PC-9 (cell line): ENCODE measurements around the gene CFAP92. TPM values are rescaled to one million over a fixed set of nuclear protein-coding genes. Genes with fewer than 3 reads are reported as not detected.

Source experiments
- BruUV-seq: library from RNA; stranded (reverse); fragments of 400-500 nt; replicated peaks from 2 replicates; lab custom pipeline; 2021; lab: Mats Ljungman, UMichigan
- CTCF ChIA-PET: fragments of 300-600 bp; sonication (Branson Sonifier 250); formaldehyde crosslinking; loops from one replicate; lab custom pipeline; 2022; ENCODE audit warnings: antibody characterized with exemption; lab: Charles Lee
- POLR2A ChIA-PET: fragments of 300-600 bp; sonication (Branson Sonifier 250); formaldehyde crosslinking; loops from one replicate; lab custom pipeline; 2022; ENCODE audit warnings: antibody characterized with exemption; ENCODE audit not compliant: unreplicated experiment; lab: Charles Lee
- DNase-seq, 2 experiments: peaks; one replicate each; pipeline versions ENCODE4 v3.0.0 to v3.0.0-alpha.2; 2015 to 2022; ENCODE audit warnings: mixed read lengths in 1 of 2
- H2AFZ ChIP-seq: fragments of 200-600 bp; sonication (generic); 2 replicates; pipeline ENCODE4 v1.8.1; 2017; ENCODE audit warnings: antibody characterized with exemption
- H3F3A ChIP-seq: fragments of 200-600 bp; sonication (generic); 2 replicates; pipeline ENCODE4 v1.8.1; 2017; ENCODE audit warnings: antibody characterized with exemption, mild to moderate bottlenecking, low read depth; ENCODE audit not compliant: insufficient read depth
- H3K27ac ChIP-seq: fragments of 200-600 bp; sonication (generic); 2 replicates; pipeline ENCODE4 v1.6.1; 2016; ENCODE audit warnings: mixed run types
- H3K27me3 ChIP-seq: fragments of 200-600 bp; sonication (generic); 2 replicates; pipeline ENCODE4 v1.6.1; 2016; ENCODE audit warnings: low read depth, mixed run types; ENCODE audit not compliant: insufficient read depth
- H3K36me3 ChIP-seq: fragments of 200-600 bp; sonication (generic); 2 replicates; pipeline ENCODE4 v1.6.1; 2016; ENCODE audit warnings: low read depth, mixed run types
- H3K4me1 ChIP-seq: fragments of 200-600 bp; sonication (generic); replicated peaks from 2 replicates; pipeline ENCODE4 v1.6.1; 2016; ENCODE audit warnings: mixed run types; ENCODE audit not compliant: insufficient read depth
- H3K4me2 ChIP-seq: fragments of 200-600 bp; sonication (generic); 2 replicates; pipeline ENCODE4 v1.6.1; 2017; ENCODE audit warnings: mixed run types
- H3K4me3 ChIP-seq: fragments of 200-600 bp; sonication (generic); 2 replicates; pipeline ENCODE4 v1.6.1; 2016; ENCODE audit warnings: mixed run types
- H3K79me2 ChIP-seq: fragments of 200-600 bp; sonication (generic); 2 replicates; pipeline ENCODE4 v1.6.1; 2017; ENCODE audit warnings: low read depth, mixed run types
- H3K9me2 ChIP-seq: fragments of 200-600 bp; sonication (generic); 2 replicates; pipeline ENCODE4 v1.8.1; 2017; ENCODE audit warnings: mild to moderate bottlenecking; ENCODE audit not compliant: insufficient read depth
- H3K9me3 ChIP-seq: fragments of 200-600 bp; sonication (generic); 2 replicates; pipeline ENCODE4 v1.8.1; 2016; ENCODE audit warnings: low read depth; ENCODE audit not compliant: insufficient read depth
- H4K20me1 ChIP-seq: fragments of 200-600 bp; sonication (generic); 2 replicates; pipeline ENCODE4 v1.8.1; 2017; ENCODE audit not compliant: insufficient read depth
- EZH2 ChIP-seq: fragments of 200-600 bp; sonication (generic); IDR thresholded peaks from 2 replicates; pipeline ENCODE4 v1.8.0; 2017; ENCODE audit warnings: antibody characterized with exemption, low read depth
- intact Hi-C: fragments of 100-400 bp; cut with micrococcal nuclease; formaldehyde crosslinking; loops from one replicate; pipeline ENCODE4 v1.10.0; 2022; ENCODE audit not compliant: unreplicated experiment
- total RNA-seq: library from RNA; stranded (reverse); gene quantifications from 2 replicates; pipeline ENCODE4 v1.2.3, GENCODE V29; 2021
- TF ChIP-seq, protein P1 (sequence below): fragments of 200-600 bp; sonication (generic); conservative IDR thresholded peaks from 2 replicates; pipeline ENCODE4 v1.6.1; 2017; ENCODE audit warnings: mixed run types, antibody characterized with exemption, mild to moderate bottlenecking, moderate library complexity

CFAP92 gene
- total RNA-seq, 1 experiment from 2014 or later, result 4.3 TPM

DNA sequence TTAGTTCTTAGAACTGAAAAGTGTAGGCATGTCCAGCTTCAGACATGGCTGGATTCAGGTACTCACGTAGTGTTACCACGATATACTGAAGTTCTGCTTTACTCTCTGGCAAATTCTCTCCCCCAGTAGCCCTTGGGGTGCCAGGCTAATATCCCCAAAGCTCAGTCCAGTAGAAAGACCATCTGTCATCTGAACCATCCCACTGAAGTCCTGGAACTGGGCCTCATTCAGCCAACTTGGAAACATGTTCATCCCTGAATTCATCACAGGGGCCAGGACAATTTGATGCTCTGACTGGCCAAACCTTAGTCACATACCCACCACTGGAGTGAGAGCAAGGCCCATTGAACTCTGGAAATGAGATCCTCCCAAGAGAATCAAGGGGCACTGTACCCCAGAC is 15.4 kb upstream of the CFAP92 start:
- H3K27ac ChIP-seq, result no peak overlapping the region
- ChIA-PET POLR2A (interaction anchor here (0.5 kb wide), 1 partner anchor 555 kb away, joined by 3 read pairs; no protein-coding TSS in a partner anchor), CTCF (interaction anchor here (0.9 kb wide), 1 partner anchor 224 kb away, joined by 3 read pairs; no protein-coding TSS in a partner anchor)
- H3K9me2 ChIP-seq, result no peaks in the 10 kb centered on the region
- DNase-seq, result no peak
- no peaks in the 10 kb centered on the region for H3F3A ChIP-seq
- no peak overlapping the region for H3K4me3 ChIP-seq
- H4K20me1 ChIP-seq, result no peaks in the 10 kb centered on the region
- no peaks in the 10 kb centered on the region for H3K36me3 ChIP-seq
- no peak overlapping the region for H2AFZ ChIP-seq
- H3K9me3 ChIP-seq, result no peaks in the 10 kb centered on the region
- peaks cover 4% of the 10 kb centered on the region; the same call in 1 of the 2 replicates for H3K4me1 ChIP-seq
- TF ChIP-seq, protein P1, sequence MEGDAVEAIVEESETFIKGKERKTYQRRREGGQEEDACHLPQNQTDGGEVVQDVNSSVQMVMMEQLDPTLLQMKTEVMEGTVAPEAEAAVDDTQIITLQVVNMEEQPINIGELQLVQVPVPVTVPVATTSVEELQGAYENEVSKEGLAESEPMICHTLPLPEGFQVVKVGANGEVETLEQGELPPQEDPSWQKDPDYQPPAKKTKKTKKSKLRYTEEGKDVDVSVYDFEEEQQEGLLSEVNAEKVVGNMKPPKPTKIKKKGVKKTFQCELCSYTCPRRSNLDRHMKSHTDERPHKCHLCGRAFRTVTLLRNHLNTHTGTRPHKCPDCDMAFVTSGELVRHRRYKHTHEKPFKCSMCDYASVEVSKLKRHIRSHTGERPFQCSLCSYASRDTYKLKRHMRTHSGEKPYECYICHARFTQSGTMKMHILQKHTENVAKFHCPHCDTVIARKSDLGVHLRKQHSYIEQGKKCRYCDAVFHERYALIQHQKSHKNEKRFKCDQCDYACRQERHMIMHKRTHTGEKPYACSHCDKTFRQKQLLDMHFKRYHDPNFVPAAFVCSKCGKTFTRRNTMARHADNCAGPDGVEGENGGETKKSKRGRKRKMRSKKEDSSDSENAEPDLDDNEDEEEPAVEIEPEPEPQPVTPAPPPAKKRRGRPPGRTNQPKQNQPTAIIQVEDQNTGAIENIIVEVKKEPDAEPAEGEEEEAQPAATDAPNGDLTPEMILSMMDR, result no peak
- no peak for TF ChIP-seq EZH2
- 0 out of 2 replicates have a peak, but pooled peaks cover 5% of the 10 kb centered on the region for H3K27me3 ChIP-seq
- H3K79me2 ChIP-seq, result no peaks in the 10 kb centered on the region
- intact Hi-C loops, result no loop called here
- BruUV-seq, result no TSS peak
- no peak overlapping the region for H3K4me2 ChIP-seq

DNA sequence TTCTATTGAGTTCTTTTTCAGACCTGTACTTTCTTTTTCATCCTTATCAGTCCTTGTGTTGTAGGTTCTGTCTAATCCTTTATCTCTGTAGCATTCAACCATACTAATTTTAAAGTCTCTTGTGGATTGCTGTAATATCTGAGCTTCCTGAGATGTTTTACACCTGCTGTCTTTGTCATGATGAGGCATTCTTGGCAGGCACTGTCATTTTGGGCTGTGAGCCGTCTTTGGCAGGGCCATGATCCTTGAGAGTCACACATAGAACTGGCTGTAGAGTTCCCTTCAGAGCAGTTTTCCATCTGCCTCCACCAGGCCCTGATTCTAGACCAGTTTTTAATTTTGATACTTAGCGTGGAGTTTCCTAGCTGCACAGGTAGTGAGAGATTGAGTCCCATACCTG is 13.9 kb upstream of the CFAP92 start:
- ChIA-PET CTCF (no interaction called here), POLR2A (interaction anchor here (0.7 kb wide), 1 partner anchor 241 kb away, joined by 9 read pairs; the partner anchor contains the start of gene COPG1)
- Histone ChIP-seq H3K79me2 (no peaks in the 10 kb centered on the region), H3K27me3 (0 out of 2 replicates have a peak, but pooled peaks cover 5% of the 10 kb centered on the region), H3K36me3 (no peaks in the 10 kb centered on the region), H3K4me3 (no peak overlapping the region), H3K27ac (no peak overlapping the region), H2AFZ (no peak overlapping the region), H3K4me1 (peaks cover 4% of the 10 kb centered on the region; the same call in 1 of the 2 replicates), H4K20me1 (no peaks in the 10 kb centered on the region), H3K9me2 (no peaks in the 10 kb centered on the region), H3K4me2 (no peak overlapping the region), H3F3A (no peaks in the 10 kb centered on the region), H3K9me3 (no peaks in the 10 kb centered on the region)
- BruUV-seq, result no TSS peak
- intact Hi-C loops, result no loop called here
- no peak for DNase-seq
- TF ChIP-seq, protein P1, result no peak
- no peak for TF ChIP-seq EZH2

DNA sequence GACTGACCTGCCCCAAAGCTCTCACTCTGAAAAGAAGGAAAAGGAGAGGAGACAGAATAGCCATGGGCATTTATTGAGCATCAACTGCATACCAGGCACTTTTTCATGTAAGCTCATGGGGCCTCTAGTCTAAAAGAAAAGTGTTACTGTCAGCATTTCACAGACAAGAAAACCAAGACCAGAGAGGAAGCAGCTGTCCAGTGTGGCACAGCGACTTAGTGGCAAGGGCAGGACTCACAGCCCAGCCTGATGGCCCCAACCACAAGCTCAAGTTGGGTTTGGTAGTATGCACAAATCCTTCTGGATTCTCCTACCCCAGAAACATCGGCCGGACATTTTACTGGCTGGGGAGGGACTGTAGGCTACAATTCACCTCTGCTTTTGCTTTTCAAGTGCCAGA is 13.0 kb upstream of the CFAP92 start:
- BruUV-seq, result no TSS peak
- TF ChIP-seq, protein P1, result no peak
- no peak for TF ChIP-seq EZH2

More for the DNA sequence above, 13.0 kb upstream of the CFAP92 start:
- no peak for DNase-seq
- H3F3A ChIP-seq, result no peaks in the 10 kb centered on the region
- H3K4me1 ChIP-seq, result peaks cover 4% of the 10 kb centered on the region; the same call in 1 of the 2 replicates
- CTCF ChIA-PET, result interaction anchor here (0.6 to 0.7 kb wide), 3 partner anchors 13 to 36 kb away, joined by 3 to 7 read pairs (median 3); no protein-coding TSS in a partner anchor
- 0 out of 2 replicates have a peak, but pooled peaks cover 5% of the 10 kb centered on the region for H3K27me3 ChIP-seq
- no peaks in the 10 kb centered on the region for H4K20me1 ChIP-seq
- no peaks in the 10 kb centered on the region for H3K79me2 ChIP-seq
- no peaks in the 10 kb centered on the region for H3K9me3 ChIP-seq
- H3K4me3 ChIP-seq, result no peak overlapping the region
- no peak overlapping the region for H3K27ac ChIP-seq
- intact Hi-C loops, result no loop called here
- H3K9me2 ChIP-seq, result no peaks in the 10 kb centered on the region
- H2AFZ ChIP-seq, result no peak overlapping the region
- POLR2A ChIA-PET, result interaction anchor here (0.7 kb wide), 1 partner anchor 242 kb away, joined by 9 read pairs; the partner anchor contains the start of gene COPG1
- H3K4me2 ChIP-seq, result no peak overlapping the region
- H3K36me3 ChIP-seq, result no peaks in the 10 kb centered on the region
